ENCODE data around the gene GDF2.

The GDF2 gene

GRCh38 chr10:47314416-47314970, 7.8 kb upstream of the GDF2 start:
- DNase-seq: no peak

GRCh38 chr10:47315421-47315820, 6.8 kb upstream of the GDF2 start:
- no peak for DNase-seq

GRCh38 chr10:47316131-47316530, 6.1 kb upstream of the GDF2 start:
- no peak for DNase-seq

- no peak for DNase-seq
These were observed 5.0 kb upstream of the GDF2 start for GRCh38 chr10:47317251-47317650.

GRCh38 chr10:47318706-47319105, 3.5 kb upstream of the GDF2 start:
- DNase-seq: no peak

- no peak for DNase-seq
These were observed 2.5 kb upstream of the GDF2 start for GRCh38 chr10:47319784-47320183.

GRCh38 chr10:47320812-47321211, 1.4 kb upstream of the GDF2 start:
- DNase-seq: no peak

- no peak for DNase-seq
These were observed 596 bp upstream of the GDF2 start for GRCh38 chr10:47321521-47322195.

- DNase-seq: no peak
These were observed 833 bp downstream of the GDF2 start for GRCh38 chr10:47323087-47323486.

- no peak for DNase-seq
These were observed 1.5 kb downstream of the GDF2 start for GRCh38 chr10:47323636-47324296.

GRCh38 chr10:47325303-47326291, 3.3 kb downstream of the GDF2 start:
- no peak for DNase-seq

GRCh38 chr10:47326306-47326926, 4.2 kb downstream of the GDF2 start:
- no peak for DNase-seq

- no peak for DNase-seq
These were observed 4.7 kb downstream of the GDF2 start for GRCh38 chr10:47326927-47327330.

GRCh38 chr10:47329855-47330254, 7.6 kb downstream of the GDF2 start:
- no peak for DNase-seq

GRCh38 chr10:47330366-47330765, 8.1 kb downstream of the GDF2 start:
- no peak for DNase-seq

GRCh38 chr10:47330804-47331203, 8.6 kb downstream of the GDF2 start:
- DNase-seq: no peak

- DNase-seq: no peak
These were observed 9.2 kb downstream of the GDF2 start for GRCh38 chr10:47331491-47331890.

- no peak for DNase-seq
These were observed 9.7 kb downstream of the GDF2 start for GRCh38 chr10:47331954-47332353.

- DNase-seq: no peak
These were observed 10.1 kb downstream of the GDF2 start for GRCh38 chr10:47332371-47332770.

GRCh38 chr10:47332946-47333345, 10.7 kb downstream of the GDF2 start:
- DNase-seq: no peak

GRCh38 chr10:47333532-47333931, 11.3 kb downstream of the GDF2 start:
- DNase-seq: no peak

- no peak for DNase-seq
These were observed 12.4 kb downstream of the GDF2 start for GRCh38 chr10:47334466-47335295.

All from NCI-H524 treated with DMSO at 0.1 percent for 48 hours (cell line).